ENCODE data around the gene C5orf58. TPM values are rescaled to one million over a fixed set of nuclear protein-coding genes. Genes with fewer than 3 reads are reported as not detected.
"Not testable (repeated sequence)": the region's sequence is repeated elsewhere in the genome, so short reads cannot be mapped to it uniquely, and the experiment has no call there.

C5orf58 gene
- total RNA-seq, 1 donor from 2014 or later, result not detected

DNA sequence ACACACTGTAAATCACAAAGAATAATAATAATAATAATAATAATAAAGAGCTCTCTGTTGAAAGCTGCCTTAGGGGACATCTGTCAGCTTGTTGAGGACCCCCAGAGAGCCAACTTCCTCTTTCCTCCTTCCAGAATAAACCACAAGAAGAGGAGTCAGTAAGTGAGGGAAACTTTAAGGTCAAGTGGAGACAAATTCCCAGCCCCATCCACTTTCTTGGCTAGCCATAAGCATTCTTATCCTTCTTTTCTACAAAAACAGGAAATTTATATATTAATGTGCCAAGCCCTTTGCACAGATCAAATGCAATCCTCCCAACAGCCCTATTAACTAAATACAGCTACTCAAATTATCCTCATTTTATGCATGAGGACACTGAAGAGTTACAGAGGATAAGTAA, 9.4 kb upstream of the C5orf58 start:
- intact Hi-C loops (cut with micrococcal nuclease), result no loop called here

DNA sequence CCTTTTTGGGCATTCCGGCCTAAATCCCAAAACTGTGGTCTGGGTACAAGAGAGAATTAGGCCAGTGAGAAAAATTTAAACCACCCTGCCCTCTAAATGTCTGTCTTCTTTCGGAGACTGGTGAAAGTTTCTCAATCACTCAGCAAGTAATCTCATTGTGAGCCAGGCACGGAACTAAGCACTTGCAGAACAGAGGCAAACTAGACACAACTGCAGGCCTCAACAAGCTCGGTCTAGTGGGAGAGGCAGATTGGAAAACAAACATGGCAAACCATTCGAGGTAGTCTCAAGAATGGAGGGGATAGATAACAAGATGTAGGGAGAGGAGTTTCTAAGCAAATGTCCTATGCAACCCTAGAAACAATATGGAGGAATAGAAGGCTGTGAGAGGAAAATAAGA, 8.9 kb upstream of the C5orf58 start:
- intact Hi-C loops (cut with micrococcal nuclease), result no loop called here

DNA sequence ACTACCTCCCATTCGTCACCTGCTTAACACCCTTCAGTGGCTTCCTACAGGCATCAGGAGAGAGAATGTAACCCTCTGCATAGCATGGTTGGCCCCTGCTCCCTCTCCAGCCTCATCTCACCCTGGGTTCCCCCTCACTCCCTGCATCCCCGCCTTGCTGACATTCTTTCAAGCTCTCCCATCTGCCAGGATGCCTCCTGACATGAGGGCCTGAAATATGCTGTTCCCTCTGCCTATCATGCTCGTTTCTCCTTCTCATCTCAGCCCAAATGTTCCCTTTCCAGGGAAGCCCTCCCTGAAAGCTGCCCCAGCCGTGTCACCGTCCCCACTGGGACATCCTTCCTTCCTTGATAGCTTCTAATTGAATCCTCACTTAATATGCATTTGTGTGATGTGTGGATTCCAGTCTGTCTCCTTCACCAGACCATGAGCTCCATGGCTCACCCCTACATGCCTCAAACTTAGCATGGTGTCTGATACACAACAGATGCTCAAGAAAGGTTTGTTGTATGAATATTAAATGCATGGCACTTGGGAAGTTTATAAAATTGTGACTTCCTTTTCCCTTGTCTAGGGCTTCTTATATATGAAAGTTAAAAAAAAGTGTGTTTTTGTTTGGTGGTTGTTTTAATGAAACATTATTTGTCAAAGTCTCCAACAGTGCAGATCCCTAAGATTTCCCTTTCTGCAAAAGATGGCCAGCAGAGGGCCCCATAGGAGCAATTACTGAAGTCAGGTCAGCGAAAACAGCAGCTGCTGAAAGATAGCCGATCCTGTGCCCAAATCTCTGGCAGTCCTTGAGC, 7.3 kb upstream of the C5orf58 start:
- intact Hi-C loops (cut with micrococcal nuclease), result loop anchor here (1.0 to 2.0 kb wide), 4 partner anchors 41 to 407 kb away; no protein-coding TSS in a partner anchor

DNA sequence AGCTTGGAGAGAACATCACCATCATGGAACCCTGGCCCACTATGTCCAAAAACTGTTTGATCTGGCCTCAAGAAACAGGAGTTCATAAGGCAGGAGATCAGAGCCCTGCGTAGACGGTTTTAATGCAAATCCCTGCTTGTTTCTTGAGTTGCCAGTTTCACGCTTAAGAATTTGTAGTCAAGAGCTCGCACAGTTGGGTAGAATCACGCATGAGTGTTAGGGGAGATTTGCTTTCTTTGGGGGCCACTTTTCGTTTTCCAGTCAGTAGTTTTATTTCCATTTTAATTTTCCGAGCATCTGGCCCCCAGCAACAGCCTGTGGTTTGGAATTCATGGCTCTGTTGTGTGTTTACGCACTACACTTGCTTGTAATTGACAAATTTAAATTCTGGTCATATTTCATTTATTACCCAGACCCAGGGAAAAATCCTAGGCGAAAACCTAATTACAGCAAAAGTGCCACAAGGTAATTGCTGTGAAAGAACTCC, 6.6 kb upstream of the C5orf58 start:
- intact Hi-C loops (cut with micrococcal nuclease), result loop anchor here (1.0 to 2.0 kb wide), 4 partner anchors 40 to 407 kb away; no protein-coding TSS in a partner anchor

DNA sequence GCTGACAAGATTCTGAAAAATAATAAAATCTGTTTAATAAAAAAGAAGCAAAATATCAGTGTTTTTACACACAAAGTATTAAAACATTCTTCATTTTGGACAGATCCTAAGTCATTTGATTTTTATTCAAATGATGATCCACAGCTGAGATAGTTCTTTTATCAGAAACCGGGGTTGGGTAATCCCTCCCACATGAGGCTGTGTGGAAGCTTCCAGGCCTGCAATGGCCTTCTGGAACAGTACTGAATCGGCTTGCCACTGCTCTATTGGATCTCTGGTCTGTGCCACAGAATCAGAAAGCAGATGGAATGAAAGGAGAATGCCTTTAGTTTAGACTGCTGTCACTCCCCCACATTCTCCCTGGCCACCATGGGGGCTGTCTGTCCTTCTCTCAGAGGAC, 6.1 kb upstream of the C5orf58 start:
- intact Hi-C loops (cut with micrococcal nuclease), result loop anchor here (1.0 to 2.0 kb wide), 4 partner anchors 40 to 406 kb away; no protein-coding TSS in a partner anchor

DNA sequence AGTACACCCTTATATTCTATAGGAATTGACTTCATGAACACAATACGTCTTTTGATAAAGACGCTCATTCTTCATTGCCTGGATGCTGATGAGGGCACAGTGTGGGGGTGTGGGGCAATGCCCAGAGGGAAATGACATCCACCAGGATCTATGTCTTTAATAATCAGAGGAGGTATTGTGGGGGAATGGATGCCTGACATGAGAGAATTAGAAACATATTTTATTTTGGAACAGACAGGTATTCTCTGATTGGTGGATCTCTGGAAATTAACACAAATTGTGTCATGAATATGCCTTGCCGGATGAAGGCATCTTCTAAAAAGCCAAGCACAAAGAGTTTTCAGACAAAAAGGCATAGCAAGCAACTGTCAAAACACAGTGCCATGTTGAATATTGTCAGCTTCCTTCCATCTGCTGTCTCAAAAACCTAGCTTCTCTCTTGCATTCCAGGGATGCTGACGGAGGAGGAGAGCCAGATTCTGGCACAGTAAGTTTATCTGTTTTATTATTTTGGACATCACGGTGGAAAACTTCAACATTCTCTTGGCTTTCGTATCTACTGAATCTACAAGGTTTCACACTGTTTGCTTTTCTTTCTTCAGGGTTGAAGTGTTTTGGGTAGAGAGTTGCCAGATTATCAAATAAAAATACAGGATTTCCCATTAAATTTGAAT, 3.9 kb upstream of the C5orf58 start:
- intact Hi-C loops (cut with micrococcal nuclease), result no loop called here

GRCh38 chr5:170233358-170233892, 640 bp downstream of the C5orf58 start:
- intact Hi-C loops (cut with micrococcal nuclease), result no loop called here

DNA sequence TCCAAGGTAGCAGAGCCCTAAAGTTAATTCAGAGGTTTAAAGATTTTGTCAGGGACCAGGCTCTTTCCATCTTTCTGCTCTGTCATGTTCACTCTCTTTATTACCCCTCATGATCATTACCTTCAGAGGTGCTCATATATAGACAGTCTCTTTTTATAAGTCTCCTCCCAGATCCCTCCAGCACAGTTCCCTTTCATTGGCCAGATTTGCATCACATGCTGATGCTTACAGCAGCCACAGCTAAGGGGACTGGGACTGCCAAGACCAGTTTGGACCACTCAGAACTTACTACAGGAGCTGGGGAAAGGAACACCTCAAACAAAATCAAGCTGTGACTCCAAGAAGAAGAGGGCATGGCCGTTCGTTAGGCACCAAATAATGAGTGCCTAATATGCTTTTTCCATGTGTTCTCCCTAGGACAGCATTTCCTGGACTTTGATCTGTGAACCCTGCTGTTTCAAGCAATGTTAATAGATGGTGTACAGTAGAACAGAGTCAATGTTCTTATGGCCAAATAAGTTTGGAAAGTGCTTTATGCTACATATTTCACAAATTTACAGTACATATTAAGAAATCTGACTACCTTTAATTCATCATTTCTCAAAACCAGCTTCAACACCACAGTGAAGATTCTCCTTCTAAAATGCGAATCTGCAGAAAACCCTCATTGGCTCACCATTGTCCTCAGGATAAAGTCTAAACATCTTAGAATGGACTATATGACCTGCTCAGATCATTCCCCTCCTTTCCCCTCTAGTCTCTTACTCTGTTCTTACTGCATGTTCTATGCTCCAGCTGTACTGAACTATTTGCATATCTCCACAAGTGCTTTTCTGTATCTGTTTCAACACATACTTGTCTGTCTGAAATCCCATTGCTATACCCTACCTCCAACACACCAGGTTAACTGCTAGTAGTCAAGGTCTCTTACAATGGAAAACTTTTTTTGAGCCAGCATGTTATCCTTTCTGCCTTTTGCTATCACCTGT, 3.4 kb downstream of the C5orf58 start:
- intact Hi-C loops (cut with micrococcal nuclease), result no loop called here

DNA sequence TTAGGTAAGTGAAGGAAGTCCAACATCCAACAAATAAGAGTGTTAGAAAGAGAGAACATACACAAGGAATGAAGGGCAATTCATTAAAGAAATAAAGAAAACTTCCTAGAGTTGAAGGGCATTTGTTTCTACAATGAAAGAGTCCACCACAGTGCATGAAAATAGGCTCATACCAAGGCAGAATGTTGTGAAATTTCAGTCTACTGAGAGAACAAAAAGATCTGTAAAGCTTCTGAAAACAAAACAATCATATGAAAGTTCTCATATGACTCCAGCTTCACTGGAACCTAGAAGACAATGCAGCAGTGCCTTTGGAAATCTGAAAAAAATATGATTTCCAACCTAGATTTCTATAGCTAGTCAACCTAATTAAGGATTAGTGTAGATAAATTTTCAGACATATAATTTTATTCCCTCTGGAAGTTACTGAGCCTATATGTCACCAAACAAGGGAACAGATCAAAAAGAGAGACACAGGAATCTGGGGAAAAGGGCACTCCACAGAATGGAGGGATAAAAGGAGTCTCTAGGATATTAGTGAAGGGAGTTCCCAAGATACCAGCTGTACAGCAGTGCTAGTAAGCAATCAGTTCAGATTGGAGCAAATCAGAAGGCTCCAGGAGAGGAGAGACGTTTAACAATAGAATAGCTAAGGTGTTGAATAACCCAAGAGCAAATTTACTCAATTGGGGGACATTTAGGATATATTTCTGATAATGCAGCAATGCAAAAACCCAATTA, 5.8 kb downstream of the C5orf58 start:
- intact Hi-C loops (cut with micrococcal nuclease), result no loop called here

DNA sequence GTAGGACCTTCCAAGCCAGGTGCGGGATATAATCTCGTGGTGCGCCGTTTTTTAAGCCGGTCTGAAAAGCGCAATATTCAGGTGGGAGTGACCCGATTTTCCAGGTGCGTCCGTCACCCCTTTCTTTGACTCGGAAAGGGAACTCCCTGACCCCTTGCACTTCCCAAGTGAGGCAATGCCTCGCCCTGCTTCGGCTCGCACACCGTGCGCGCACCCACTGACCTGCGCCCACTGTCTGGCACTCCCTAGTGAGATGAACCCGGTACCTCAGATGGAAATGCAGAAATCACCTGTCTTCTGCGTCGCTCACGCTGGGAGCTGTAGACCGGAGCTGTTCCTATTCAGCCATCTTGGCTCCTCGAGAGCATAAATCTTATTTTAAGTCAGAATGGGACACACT, 12.7 kb downstream of the C5orf58 start:
- intact Hi-C loops (cut with micrococcal nuclease), result not testable (repeated sequence)

DNA sequence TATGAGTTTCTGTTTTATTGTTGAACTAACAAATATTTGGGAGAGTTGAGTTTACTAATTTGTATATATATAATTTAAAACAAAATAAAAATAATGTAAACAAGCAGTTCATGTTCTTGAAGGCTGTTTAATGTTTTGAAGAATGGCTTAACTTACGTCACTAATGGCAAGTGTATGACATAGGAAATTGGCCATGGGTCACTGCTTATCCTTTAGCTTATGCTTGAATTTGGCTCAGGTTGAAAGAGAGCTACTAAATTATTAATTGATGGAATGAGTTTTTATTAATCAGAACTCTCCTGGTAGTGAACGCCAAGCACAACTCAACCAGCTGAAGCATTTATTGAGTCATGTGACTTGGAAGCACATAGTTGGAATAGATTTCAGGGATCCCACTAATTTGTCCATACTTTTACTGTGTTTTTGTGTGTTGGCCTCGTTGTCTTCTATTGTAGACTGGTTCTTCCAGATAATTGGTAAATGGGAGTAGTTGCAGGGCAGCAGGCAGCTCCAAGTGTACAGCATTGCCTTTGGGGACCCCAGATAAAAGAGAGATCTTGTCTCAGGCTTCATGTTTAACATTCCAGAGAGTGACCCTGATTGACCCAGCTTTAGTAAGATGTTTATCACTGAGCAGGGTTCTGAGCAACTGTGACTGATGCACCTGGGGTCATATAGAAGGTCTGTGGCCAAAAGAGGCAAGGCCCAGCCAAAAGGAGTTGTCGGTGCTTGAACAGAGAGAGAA, 13.5 kb downstream of the C5orf58 start:
- intact Hi-C loops (cut with micrococcal nuclease), result no loop called here

- intact Hi-C loops (cut with micrococcal nuclease), result no loop called here
Measured at GRCh38 chr5:170247363-170247762, 14.6 kb downstream of the C5orf58 start.

GRCh38 chr5:170248172-170248930, 15.6 kb downstream of the C5orf58 start:
- intact Hi-C loops (cut with micrococcal nuclease), result no loop called here

DNA sequence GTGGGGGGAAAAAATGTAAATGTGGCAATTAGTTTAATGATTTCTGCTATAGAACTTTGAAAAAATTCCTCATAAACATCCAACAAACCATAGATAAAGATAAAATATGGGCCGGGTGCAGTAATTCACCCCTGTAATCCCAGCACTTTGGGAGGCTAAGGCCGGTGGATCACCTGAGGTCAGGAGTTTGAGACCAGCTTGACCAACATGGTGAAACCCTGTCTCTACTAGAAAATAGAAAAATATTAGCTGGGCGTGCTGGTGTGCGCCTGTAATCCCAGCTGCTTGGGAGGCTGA, 16.1 kb downstream of the C5orf58 start:
- intact Hi-C loops (cut with micrococcal nuclease), result not testable (repeated sequence)

DNA sequence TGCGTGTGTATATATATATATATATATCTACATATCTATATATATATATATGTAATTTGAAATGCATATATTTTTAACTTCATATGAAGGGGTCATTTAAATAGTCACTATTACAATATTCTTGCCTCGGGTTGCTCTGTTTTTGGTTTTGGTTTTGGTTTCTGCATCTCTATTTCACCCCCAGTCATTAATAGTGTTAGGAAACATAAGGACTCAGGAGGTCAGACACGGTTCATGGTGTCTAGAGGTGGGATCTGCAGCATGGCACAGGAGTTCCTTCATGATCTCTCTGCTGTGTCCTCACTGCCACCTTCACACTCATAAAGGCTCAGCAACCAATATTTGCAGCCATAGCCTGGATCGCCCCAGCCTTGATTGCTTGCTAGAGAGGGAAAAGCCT, 16.6 kb downstream of the C5orf58 start:
- intact Hi-C loops (cut with micrococcal nuclease), result no loop called here

- intact Hi-C loops (cut with micrococcal nuclease), result no loop called here
Measured at GRCh38 chr5:170250810-170251317, 18.1 kb downstream of the C5orf58 start.

DNA sequence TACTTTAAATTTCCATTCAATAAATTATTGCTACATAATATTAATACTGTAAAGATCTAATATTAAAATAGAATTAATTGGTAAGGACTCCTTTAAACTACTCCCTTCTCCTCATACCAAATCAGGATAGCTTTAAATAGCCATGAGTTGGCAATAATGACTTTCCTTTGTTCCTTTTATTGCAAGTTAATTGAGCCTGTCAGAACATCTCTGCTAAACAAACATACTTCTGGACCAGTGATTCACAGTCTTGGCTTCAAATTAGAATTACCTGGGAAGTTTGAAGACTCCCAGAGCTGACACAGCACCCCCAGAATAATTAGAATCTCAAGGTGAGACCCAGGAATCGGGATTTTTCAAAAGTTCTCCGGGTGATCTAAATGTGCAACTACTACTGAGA, 18.7 kb downstream of the C5orf58 start:
- intact Hi-C loops (cut with micrococcal nuclease), result no loop called here

DNA sequence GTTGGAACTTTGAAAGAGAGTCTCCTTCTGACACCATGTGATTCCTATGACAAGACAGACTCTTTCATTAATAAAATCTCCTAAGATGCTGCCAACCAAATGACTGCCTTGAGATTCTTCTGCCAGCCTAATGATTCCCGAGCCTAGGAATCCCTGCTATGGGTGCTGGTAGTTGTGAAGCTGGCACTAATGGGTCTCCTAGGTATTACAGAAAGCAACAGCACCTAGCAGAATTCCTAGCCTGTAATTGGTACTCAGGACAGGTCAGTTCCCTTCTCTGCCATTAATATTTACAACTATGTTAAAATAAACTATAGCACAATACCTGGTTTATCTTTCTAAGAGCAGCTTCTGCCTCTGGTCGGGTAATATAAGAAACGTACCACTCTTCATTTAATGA, 19.3 kb downstream of the C5orf58 start:
- intact Hi-C loops (cut with micrococcal nuclease), result no loop called here
